NCI-H2081 (cell line): Measurements from ENCODE around the gene PRKCB.

Experiments
- DNase-seq, 2 experiments: peaks; one replicate each; lab custom pipeline; 2025; lab: John Stamatoyannopoulos, UW

PRKCB gene

DNA sequence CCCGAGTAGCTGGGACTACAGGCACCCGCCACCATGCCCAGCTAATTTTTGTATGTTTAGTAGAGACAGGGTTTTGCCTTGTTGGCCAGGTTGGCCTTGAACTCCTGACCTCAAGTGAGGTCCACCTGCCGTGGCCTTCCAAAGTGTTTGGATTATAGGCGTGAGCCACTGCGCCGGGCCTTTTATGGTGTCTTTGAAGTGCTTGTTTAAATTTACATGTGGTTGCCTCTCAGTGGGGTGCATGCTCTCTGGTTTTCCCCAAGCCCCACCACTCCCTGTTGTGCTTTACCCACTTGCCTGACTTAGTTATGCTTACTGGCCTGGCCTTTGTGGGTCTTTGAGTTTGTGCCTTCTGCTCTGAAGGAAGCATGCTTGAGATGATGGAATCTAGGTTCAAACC lies 132.0 kb downstream of the PRKCB start:
- no peak for DNase-seq

DNA sequence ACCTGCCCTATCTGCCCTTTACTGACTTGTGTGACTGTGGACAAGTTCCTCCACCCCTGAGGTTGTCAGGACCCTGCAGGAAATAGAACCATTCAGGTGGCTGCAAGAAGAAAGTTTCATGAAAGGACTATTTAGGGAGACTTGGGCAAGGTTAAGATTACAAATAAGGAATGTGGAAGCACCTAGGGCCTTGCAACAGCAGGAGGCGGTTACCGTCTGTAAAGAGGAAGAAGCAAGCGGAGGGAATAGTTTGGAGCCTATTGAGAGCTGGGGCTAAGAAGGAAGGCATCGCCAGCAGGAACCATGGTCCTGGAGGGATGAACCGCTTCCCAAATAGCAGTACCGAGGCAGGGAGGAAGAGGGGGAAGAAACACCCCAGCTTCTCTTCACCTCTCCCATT lies 132.4 kb downstream of the PRKCB start:
- DNase-seq, result no peak

DNA sequence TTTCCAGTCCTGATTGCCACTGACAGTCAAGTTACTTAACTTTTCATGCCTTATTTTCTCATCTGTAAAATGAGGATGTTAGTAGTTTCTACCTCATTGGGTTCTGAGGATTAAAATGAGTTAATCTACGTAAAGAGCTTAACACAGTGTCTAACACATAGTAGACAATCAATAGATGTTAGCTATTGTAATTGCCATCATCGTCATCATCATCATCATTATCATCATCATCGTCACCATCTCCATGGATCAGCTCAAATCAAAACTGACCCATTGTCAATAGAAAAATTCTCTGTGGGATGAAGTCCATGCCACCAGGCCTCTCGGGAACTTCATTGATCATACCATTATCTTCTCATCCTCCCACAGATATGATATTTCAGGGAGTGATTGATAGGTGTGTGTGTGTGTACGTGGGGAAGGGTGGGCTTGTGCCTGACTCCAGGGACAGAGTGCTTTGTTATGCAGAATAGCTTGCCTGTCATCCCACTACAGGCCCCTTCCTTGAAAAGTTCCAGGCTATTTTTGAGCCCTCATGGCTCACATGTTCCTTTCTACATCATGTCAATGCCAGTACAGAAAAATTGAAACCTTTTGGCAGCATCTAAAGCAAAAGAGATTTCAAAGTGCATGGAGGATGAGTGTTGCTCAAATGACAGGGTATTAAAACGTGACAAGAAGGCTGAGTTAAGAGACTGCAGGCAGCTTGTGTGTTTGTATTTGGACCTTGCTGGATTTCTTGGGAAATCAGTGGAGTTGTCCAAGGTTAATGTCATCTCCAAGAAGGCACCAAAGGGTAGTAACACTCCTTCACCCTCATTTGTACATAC lies 133.9 kb downstream of the PRKCB start:
- no peak for DNase-seq

DNA sequence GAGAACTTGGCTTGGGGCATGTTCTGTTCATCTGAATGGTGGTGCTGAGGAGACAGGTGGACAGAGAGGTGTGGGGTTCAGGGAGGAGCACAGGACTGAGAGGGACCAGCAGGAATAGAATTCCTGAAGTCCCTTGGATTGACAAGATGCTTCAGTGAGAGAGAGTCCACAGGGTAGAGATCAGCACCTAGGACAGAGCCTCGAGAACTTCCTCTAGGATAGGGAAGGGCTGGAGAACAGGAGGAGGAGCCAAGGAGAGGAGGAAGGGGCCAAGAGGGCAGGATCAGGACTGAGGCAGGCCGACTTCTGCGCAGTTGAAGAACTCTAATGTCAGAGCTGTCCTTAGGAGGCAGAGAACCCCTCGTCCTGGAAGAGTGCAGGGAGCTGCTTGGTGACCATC lies 138.4 kb downstream of the PRKCB start:
- DNase-seq, result no peak

DNA sequence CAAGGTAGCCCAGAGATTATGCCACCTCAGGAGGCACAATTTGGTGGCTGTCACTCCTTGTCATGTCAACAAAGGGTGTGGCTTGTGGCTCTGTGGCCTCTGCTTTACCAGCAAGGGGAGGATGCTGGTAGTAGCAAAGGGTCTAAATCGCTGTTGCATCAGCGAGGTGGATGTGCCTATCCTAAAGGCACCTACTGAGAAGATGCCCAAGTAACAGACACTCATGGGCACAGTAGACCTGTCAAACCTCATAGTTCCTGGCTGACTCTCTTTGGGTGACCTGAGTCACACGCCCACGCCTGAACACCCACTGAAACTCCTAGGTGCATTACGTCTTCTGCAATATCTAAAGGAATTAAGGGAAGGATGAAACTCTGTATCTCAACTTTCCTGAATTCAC lies 139.5 kb downstream of the PRKCB start:
- no peak for DNase-seq

DNA sequence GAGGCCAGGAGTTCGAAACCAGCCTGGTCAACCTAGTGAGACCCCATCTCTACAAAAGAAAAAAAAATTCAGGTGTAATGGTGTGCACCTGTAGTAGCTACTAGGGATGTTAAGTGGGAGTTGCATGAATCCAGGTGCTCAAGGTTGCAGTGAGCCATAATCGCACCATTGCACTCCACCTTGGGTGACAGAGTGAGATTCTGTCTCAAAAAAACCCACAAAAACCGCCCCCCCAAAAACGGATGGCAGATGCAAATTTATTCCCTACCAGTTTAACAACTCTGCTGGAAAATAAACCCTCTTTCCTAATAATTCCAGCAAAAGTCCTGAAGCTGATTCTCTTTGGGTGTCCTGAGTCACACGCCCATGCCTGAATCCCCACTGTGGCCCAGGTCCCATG lies 140.3 kb downstream of the PRKCB start:
- DNase-seq, result no peak

DNA sequence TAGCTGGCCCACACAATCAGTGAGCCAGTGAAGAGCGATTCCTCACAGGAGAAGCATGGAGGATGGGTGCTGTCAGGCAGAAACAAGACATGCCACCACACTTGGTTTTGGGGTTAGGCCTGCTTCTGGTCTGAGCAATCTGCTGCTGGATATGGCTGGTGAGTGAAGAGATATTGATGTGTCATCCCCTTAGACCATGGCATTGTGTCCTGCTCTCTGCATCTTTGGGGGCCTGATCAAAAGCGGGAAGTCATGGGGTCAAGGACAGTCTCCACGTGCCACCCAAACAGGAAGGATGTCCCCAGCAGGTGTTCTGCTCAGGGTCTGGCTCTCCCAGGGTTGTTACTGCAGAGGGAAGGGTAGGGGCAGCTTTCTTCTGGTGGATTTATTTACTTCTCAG lies 140.7 kb downstream of the PRKCB start:
- DNase-seq, result no peak

DNA sequence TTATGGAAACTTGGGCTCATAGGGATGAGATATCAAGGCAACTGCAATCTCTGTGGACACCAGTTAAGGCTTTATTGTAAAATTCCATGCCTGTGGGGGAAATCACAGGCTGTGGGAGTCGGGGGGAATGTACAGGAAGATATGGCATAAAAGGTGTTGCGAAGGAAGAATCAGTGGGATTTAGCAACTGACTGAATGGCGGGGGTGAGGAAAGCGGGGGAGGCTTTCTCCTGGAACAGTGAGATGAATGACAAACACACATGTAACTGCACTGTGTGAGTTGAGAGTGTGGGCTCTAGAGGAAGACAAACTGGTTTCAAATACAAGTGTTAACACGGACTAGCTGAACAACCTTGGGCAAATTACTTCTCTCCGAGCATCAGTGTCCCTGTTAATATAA lies 143.7 kb downstream of the PRKCB start:
- DNase-seq, result no peak

DNA sequence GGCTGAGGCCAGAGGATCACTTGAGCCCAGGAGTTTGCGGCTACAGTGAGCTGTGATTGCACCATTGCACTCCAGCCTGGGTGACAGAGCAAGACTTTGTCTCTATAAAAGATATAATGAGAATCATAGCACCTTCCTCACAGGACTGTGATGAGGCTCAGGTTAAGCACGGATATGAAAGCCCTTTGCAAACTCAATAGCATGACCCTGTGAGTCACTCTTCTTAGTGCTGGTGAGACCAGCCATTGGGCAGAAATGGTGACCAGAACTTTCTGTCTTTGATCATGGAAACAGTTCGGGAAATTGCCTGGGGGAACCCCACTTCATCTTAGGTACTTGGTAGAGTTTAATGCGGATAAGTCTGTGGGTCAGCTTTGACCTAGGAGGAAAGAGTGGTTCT lies 144.2 kb downstream of the PRKCB start:
- no peak for DNase-seq

DNA sequence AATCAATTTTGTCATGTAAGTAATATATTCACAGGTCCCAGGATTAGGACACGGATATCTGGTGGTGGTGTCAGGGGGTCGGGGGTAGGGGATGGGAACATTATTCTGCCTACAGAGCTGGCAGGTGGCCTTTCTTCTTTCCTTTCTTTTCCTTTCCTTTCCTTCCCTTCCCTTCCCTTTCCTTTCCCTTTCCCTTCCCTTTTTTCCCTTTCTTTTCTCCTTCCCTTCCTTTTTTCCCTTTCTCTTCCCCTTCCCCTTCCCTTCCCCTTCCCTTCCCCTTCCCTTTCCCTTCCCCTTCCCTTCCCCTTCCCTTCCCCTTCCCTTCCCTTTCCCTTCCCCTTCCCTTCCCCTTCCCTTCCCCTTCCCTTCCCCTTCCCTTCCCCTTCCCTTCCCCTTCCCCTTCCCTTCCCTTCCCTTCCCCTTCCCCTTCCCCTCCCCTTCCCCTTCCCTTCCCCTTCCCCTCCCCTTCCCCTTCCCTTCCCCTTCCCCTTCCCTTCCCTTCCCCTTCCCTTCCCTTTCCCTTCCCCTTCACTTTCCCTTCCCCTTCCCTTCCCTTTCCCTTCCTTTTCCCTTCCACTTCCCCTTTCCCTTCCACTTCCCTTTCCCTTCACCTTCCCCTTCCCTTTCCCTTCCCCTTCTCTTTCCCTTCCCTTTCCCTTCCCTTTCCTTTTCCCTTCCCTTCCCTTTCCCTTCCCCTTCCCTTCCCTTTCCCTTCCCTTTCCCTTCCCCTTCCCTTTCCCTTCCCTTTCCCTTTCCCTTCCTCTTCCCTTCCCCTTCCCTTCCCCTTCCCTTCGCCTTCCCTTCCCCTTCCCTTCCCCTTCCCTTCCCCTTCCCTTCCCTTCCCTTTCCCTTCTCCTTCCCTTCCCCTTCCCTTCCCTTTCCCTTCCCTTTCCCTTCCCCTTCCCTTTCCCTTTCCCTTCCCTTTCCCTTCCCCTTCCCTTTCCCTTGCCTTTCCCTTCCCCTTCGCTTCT lies 145.9 kb downstream of the PRKCB start:
- no peak for DNase-seq

DNA sequence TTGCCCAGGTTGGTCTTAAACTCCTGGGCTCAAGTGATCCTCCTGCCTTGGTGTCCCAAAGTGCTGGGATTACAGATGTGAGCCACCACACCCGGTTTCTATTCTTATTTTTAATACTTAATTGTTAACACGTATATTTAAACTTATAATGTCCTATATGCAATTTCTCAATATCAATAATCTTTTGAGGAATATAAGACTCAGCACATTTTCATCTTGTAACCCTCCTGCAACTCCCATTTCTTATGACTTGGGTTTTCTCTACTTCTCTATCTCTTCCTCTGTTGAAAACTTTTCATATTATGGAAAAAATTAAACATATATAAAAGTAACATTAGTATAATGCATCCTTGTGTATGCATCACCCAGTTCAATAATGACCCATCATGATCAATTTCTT lies 150.7 kb downstream of the PRKCB start:
- DNase-seq, result no peak

DNA sequence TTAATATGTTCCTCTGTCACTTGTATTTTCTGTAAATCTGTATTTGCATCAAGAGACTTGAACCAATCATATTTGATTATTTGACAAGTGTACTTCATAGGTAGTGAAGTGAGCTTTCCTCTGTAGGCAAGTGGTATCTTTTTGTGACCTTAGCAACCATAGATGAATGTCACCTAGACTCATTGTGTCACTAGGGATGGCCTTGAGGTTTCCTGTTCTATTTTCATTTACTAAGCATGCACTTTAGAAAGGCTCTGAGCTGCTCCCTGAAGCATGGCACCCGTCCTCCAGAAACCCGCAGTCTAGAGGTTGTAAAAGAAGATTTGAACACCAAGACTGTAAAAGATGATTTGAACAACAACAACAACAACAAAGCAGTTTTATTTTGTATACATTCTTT lies 151.7 kb downstream of the PRKCB start:
- no peak for DNase-seq

DNA sequence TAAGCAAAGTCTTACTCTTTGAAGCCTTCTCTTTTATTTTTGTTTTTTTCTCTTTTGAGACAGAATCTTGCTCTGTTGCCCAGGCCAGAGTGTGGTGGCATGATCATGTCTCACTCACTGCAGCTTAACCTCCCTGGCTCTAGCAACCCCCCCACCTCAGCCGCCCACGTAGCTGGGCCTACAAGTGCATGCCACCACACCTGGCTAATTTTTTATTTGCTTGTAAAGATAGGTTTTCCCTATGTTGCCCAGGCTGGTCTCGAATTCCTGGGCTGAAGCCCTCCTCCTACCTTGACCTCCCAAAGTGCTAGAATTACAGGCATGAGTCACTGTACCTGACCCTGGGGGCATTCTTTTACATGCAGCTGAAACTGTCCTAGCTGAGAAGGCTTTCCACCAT lies 154.7 kb downstream of the PRKCB start:
- no peak for DNase-seq

DNA sequence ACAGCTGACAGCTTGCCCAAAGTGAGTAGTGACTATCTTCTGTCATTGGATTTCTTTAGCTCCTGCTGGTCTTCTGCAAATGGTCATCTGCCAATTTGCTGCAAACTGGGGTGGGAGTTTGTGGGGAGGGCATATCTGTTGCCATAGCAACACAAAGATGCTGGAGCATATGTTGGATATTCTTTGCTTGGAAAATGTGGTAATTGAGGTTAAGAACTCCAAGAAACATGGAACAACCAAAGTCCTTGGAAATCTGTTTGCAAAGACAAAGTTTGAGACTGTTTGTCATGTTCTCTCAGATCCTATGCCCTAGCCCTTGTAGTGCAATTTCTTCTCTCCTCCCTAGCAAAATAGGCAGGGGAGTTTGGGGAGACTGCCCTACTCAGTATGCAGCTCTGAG lies 155.3 kb downstream of the PRKCB start:
- no peak for DNase-seq

DNA sequence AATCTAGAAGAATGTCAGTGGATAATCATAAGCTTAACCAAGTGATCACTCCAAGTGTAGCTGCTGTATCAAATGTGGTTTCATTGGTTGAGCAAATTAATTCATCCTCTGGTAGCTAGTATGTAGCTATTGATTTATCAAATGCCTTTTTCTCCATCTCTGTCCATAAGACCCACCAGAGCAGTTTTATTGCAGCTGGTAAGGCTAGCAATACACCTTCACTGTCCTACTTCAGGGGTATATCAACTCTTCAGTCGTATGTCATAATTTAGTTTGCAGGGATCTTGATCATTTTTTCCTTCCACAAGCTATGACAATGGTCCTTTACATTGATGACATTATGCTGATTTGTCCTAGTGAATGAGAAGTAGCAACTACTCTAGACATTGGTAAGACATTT lies 158.8 kb downstream of the PRKCB start:
- DNase-seq, result no peak

DNA sequence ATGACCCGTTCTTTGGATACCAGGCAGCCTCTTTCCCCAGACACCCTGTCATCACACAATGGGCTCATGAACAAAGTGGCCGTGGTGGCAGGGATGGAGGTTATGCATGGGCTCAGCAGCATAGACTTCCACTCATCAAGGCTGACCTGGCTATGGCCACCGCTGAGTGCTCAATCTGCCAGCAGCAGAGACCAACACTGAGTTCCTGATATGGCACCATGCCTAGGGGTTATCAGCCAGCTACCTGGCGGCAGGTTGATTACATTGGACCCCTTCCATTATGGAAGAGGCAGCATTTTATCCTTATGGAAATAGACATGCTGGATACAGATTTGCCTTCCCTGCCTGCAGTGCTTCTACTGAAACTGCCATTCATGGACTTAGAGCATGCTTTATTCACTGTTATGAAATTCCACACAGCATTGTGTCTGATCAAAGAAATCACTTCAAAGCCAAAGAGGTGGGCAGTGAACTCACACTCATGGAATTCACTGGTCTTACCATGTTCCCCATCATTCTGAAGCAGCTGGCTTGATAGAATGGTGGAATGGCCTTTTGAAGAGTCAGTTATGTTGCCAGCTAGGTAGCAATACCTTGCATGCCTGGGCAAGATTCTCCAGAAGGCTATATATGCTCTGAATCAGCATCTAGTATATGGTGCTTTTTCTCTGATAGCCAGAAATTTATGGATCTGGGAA lies 160.6 kb downstream of the PRKCB start:
- no peak for DNase-seq

DNA sequence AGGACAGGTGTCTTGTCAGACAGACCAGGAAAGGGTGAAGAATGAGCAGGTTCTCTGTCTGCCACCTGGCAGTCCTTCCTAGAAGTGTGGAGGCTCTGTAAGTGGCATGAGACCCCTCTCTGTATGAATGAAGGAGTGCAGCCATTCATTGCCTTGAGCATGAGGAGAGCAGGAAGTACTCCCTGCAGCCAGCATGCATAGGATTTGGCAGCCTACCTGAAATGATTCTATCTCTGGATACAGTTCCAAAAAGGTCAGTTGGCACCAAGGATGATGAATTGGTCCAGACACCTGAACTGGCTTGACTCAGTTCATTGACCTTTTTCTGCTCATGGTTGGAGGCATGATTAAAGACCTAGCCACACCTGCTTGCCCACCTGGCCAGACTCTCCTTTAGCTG lies 163.0 kb downstream of the PRKCB start:
- no peak for DNase-seq

DNA sequence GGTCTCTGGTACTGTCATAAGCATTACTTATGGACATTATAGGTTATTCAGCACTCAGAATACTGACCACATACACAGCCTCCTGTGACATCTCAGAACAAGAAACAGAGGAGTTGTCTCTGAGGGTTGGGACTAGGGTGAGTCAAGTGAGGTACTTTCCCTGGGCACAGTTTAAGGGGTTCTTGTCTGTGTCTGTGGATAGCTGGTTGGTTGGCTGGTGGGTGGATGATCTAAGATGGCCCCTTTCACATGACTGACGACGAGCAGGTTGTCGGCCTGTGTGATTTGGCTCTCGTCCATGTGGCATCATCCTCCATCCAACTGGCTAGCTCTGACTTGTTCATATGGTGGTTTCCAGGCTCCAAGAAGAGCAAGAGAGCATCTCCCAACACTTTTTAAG lies 163.9 kb downstream of the PRKCB start:
- DNase-seq, result no peak

DNA sequence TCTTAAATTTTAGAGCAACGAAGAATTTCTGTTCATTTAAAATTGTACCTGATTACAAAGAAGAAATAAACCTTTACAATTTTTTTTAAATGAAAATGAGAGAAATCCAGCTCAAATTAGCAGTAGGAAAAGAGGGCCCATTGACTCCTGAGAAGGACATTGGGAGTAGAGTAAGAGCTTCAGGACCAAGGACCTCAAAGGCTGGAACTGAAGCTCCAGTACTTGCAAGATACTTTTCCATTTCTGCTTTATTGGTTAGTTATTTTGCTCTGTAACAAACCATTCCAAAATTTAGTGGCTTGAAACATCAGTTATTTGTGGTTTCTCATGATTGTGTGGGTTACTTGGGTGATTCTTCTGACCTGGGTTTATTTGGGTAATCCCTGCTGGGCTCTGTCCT lies 165.9 kb downstream of the PRKCB start:
- no peak for DNase-seq

DNA sequence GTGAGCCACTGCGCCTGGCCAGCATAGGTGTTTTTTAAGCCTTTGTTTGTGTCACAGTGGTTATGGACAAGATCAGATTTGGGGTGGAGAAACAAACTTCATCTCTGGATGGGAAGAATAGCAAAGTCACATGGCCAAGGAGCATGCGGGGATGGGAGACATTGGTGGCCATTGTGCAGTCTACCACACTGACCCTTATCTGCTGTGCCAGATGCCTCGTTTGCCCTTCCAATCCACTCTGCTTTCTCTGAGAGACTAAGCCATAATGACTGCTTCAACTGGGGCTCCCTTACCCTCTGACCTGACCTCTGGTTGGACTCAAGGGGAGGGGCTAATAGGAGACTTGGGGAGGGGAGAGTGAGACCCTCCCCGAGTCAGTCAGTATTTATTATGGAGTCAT lies 166.8 kb downstream of the PRKCB start:
- DNase-seq, result no peak

DNA sequence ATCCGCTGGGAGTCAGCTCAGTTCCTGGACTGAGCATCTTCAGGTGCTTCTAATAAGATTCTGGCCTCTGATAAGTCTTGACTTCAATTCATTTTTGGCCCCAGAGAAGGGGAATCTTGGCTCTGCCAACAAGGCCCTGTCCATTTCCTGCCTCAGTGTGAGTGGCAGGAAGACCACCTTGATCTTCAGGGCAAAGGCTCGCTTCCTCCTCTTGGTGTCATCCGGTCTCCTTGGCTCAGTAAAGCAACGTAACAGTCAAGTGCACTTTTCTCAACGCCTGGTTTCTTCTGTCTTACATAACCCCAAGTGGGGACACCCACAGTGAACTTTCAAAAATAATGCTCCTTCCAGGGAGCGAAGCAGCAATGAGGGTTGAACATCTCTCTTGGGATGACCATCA lies 169.8 kb downstream of the PRKCB start:
- no peak for DNase-seq

DNA sequence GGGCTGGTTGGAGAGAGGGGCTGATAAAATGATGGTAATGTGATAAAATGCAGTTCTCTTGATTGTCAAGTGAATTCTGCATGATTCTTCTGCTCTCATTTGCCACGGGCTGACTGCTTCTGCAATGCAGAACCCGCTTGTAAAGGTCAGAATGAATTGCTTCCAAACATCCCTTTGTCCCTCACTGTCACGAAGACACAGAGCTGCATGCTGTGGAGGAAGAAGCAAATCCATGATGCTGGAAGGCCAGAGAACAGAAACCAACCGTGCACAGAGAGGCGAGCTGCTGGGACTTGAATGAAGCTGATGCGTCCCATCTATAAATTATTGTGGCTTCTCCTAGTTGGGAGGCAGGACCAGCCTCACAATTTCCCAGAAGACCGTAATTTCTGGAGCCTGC lies 171.6 kb downstream of the PRKCB start:
- DNase-seq, result no peak

DNA sequence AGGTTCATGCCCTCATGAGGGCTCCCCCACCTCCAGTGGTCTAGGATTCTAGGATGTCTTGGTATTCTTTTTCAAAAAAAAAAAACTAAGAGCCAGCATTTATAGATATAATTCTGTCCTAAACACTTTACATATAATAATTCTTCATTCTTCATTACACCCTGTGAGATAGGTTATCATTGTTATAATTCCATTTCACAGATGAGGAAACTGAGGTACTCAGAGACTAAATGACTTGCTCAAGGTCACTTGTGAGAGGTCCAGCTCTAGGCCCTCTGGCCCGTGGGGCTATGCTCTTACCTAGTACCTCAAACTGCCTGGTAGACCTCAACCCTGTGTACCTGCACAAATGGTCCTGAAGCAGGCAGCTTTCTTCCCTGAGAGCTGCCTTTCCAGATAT lies 172.2 kb downstream of the PRKCB start:
- no peak for DNase-seq
